Loucy (cell line): Measurements from ENCODE around the gene GADL1.

Source experiments
- H2AFZ ChIP-seq: fragments of 200-600 bp; sonication (generic); 2 replicates; pipeline ENCODE4 v1.6.0; 2016; ENCODE audit warnings: antibody characterized with exemption, mild to moderate bottlenecking, low read length, moderate library complexity
- H3F3A ChIP-seq: fragments of 200-600 bp; 2 replicates; pipeline ENCODE4 v1.6.0; 2016; ENCODE audit warnings: antibody characterized with exemption, low read depth, mild to moderate bottlenecking
- H3K27me3 ChIP-seq: fragments of 200-600 bp; sonication (generic); 2 replicates; pipeline ENCODE4 v1.6.1; 2014; ENCODE audit warnings: low read length, mild to moderate bottlenecking; ENCODE audit not compliant: insufficient read depth, poor library complexity, severe bottlenecking
- H3K36me3 ChIP-seq: fragments of 200-600 bp; sonication (generic); 2 replicates; pipeline ENCODE4 v1.6.1; 2016; ENCODE audit warnings: low read length; ENCODE audit not compliant: insufficient read depth
- H3K4me1 ChIP-seq: fragments of 200-600 bp; sonication (generic); 2 replicates; pipeline ENCODE4 v1.5.1; 2014; ENCODE audit warnings: low read length, mild to moderate bottlenecking; ENCODE audit not compliant: insufficient read depth, poor library complexity, severe bottlenecking
- H3K4me2 ChIP-seq: fragments of 200-600 bp; sonication (generic); 2 replicates; pipeline ENCODE4 v1.6.0; 2014; ENCODE audit warnings: antibody characterized with exemption, low read length, low read depth, mild to moderate bottlenecking; ENCODE audit not compliant: poor library complexity, severe bottlenecking
- H3K4me3 ChIP-seq: fragments of 200-600 bp; sonication (generic); 2 replicates; pipeline ENCODE4 v1.5.1; 2014; ENCODE audit warnings: low read length, mild to moderate bottlenecking, mixed read lengths; ENCODE audit not compliant: poor library complexity, severe bottlenecking
- H3K79me2 ChIP-seq: fragments of 200-600 bp; sonication (generic); 2 replicates; pipeline ENCODE4 v1.6.1; 2014; ENCODE audit warnings: low read length; ENCODE audit not compliant: insufficient read depth
- H3K9ac ChIP-seq: fragments of 200-600 bp; sonication (generic); 2 replicates; pipeline ENCODE4 v1.6.0; 2014; ENCODE audit warnings: mild to moderate bottlenecking, low read depth, low read length, moderate library complexity; ENCODE audit not compliant: poor library complexity, severe bottlenecking
- H3K9me2 ChIP-seq: fragments of 200-600 bp; sonication (generic); replicated peaks from 2 replicates; pipeline ENCODE4 v1.6.1; 2016; ENCODE audit warnings: low read depth, low read length, mixed read lengths
- H3K9me3 ChIP-seq: fragments of 200-600 bp; sonication (generic); 2 replicates; pipeline ENCODE4 v1.6.1; 2014; ENCODE audit warnings: mild to moderate bottlenecking, antibody characterized with exemption, low read length, low read depth; ENCODE audit not compliant: insufficient read depth
- H4K20me1 ChIP-seq: fragments of 200-600 bp; sonication (generic); 2 replicates; pipeline ENCODE4 v1.6.0; 2014; ENCODE audit warnings: antibody characterized with exemption, low read length, mild to moderate bottlenecking; ENCODE audit not compliant: insufficient read depth, poor library complexity, severe bottlenecking
- EZH2phosphoT487 ChIP-seq: fragments of 200-600 bp; IDR thresholded peaks from 2 replicates; pipeline ENCODE4 v1.6.1; 2018; ENCODE audit warnings: antibody characterized with exemption, mild to moderate bottlenecking, moderate library complexity, borderline replicate concordance
- TF ChIP-seq, protein P1 (sequence below): fragments of 200-600 bp; sonication (generic); conservative IDR thresholded peaks from 2 replicates; pipeline ENCODE4 v1.5.1; 2014; ENCODE audit warnings: mild to moderate bottlenecking, antibody characterized with exemption, low read length

The GADL1 gene

DNA sequence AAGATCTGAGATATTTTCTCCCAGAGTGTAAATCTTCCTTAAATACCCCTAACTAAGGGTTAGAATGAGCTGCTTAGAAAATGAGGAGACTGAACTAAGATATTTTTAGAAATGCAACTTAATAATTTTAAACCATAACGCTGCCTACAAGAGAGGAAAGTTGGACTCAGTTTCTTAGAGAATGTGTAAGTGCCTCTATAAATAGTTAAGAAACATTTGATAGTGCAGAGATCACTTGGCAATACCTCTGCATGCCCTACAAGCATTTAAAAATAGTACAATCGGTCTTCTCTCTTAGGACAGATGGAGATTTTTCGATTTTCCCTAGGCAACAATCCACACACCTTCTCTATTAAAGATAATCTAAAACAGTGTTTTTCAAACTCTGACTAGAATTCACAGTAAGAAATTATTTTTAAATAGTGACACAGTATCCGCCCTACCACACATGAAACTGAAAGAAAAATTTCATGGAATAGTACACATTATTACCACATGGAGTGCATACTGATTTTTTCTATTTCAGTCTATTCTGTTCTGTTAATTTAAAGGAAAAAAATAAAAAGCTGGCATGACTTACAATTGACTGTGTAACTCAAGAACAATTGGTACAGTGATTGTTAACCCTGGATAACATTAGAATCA, 83.2 kb downstream of the GADL1 start:
- Histone ChIP-seq H3F3A (no peaks in the 10 kb centered on the region), H3K9me2 (no peaks in the 10 kb centered on the region), H4K20me1 (no peaks in the 10 kb centered on the region), H2AFZ (no peak overlapping the region), H3K36me3 (no peaks in the 10 kb centered on the region), H3K9ac (no peak overlapping the region), H3K79me2 (no peaks in the 10 kb centered on the region), H3K9me3 (no peaks in the 10 kb centered on the region), H3K27me3 (no peaks in the 10 kb centered on the region), H3K4me3 (no peak overlapping the region), H3K4me1 (peaks cover 8% of the 10 kb centered on the region), H3K4me2 (no peak overlapping the region)
- no peak for TF ChIP-seq EZH2phosphoT487
- TF ChIP-seq, protein P1, sequence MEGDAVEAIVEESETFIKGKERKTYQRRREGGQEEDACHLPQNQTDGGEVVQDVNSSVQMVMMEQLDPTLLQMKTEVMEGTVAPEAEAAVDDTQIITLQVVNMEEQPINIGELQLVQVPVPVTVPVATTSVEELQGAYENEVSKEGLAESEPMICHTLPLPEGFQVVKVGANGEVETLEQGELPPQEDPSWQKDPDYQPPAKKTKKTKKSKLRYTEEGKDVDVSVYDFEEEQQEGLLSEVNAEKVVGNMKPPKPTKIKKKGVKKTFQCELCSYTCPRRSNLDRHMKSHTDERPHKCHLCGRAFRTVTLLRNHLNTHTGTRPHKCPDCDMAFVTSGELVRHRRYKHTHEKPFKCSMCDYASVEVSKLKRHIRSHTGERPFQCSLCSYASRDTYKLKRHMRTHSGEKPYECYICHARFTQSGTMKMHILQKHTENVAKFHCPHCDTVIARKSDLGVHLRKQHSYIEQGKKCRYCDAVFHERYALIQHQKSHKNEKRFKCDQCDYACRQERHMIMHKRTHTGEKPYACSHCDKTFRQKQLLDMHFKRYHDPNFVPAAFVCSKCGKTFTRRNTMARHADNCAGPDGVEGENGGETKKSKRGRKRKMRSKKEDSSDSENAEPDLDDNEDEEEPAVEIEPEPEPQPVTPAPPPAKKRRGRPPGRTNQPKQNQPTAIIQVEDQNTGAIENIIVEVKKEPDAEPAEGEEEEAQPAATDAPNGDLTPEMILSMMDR, result no peak

- H3K4me1 ChIP-seq, result peaks cover 8% of the 10 kb centered on the region
- H3K9me2 ChIP-seq, result no peaks in the 10 kb centered on the region
- no peaks in the 10 kb centered on the region for H3K27me3 ChIP-seq
- no peak for TF ChIP-seq EZH2phosphoT487
- TF ChIP-seq, protein P1, result no peak
- H3K36me3 ChIP-seq, result no peaks in the 10 kb centered on the region
- no peak overlapping the region for H3K4me3 ChIP-seq
- no peaks in the 10 kb centered on the region for H3K9me3 ChIP-seq
- no peak overlapping the region for H3K9ac ChIP-seq
- no peak overlapping the region for H3K4me2 ChIP-seq
- no peaks in the 10 kb centered on the region for H3K79me2 ChIP-seq
- no peaks in the 10 kb centered on the region for H4K20me1 ChIP-seq
- no peaks in the 10 kb centered on the region for H3F3A ChIP-seq
- no peak overlapping the region for H2AFZ ChIP-seq
Observed at GRCh38 chr3:30810625-30811024, 83.8 kb downstream of the GADL1 start.

DNA sequence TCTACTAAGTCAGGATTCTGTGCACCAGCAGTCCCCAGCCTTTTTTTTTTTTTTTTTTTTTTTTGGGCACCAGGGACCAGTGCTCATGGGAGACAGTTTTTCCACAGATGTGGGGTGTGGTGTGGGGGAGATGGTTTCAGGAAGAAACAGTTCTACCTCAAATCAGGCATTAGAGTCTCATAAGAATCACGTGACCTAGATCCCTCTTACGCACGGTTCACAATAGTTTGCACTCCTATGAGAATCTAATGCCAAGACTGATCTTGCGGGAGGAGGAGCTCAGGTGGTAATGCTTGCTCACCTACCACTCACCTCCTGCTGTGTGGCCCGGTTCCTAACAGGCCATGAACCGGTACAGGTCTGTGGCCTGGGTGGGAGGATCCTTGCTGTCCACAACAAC, 88.8 kb downstream of the GADL1 start:
- TF ChIP-seq, protein P1, result no peak
- TF ChIP-seq EZH2phosphoT487, result no peak
- Histone ChIP-seq H3K27me3 (no peaks in the 10 kb centered on the region), H3F3A (no peaks in the 10 kb centered on the region), H3K9ac (no peak overlapping the region), H3K4me2 (no peak overlapping the region), H3K79me2 (no peaks in the 10 kb centered on the region), H3K4me3 (no peak overlapping the region), H3K4me1 (peaks cover 4% of the 10 kb centered on the region), H3K36me3 (no peaks in the 10 kb centered on the region), H3K9me2 (no peaks in the 10 kb centered on the region), H2AFZ (no peak overlapping the region), H3K9me3 (no peaks in the 10 kb centered on the region), H4K20me1 (no peaks in the 10 kb centered on the region)
